Sigmoid colon (tissue), 7 donors: Measurements from ENCODE around the gene ANKHD1. TPM values are rescaled to one million over a fixed set of nuclear protein-coding genes. Genes with fewer than 3 reads are reported as not detected.

Experiments
- DNase-seq: peaks from one replicate; pipeline ENCODE4 v3.0.0-alpha.2; 2019
- H3K27ac ChIP-seq, 4 donors: fragments of 200-600 bp; sonication (generic); one replicate each; pipeline ENCODE4 v1.5.1; 2016 to 2019; ENCODE audit warnings: mild to moderate bottlenecking in 1 of 4
- H3K27me3 ChIP-seq, 3 donors: fragments of 200-600 bp; sonication (generic); one replicate each; pipeline ENCODE4 v1.5.1; 2019; ENCODE audit warnings: mild to moderate bottlenecking in 1 of 3
- H3K36me3 ChIP-seq, 4 donors: fragments of 200-600 bp; sonication (generic); one replicate each; pipeline ENCODE4 v1.5.1; 2016 to 2019
- H3K4me1 ChIP-seq, 4 donors: fragments of 200-600 bp; sonication (generic); one replicate each; pipeline ENCODE4 v1.5.1; 2017 to 2019
- H3K4me3 ChIP-seq, 4 donors: fragments of 200-600 bp; sonication (generic); one replicate each; pipeline ENCODE4 v1.5.1; 2017 to 2019; ENCODE audit warnings: mild to moderate bottlenecking in 2 of 4, moderate library complexity in 1 of 4
- H3K9me3 ChIP-seq, 4 donors: fragments of 200-600 bp in 3 of 4; sonication (generic) in 3 of 4; one replicate each; pipeline versions ENCODE4 v1.5.1 to v1.6.1; 2013 to 2019
- EP300 ChIP-seq, 4 donors: sonication (generic); formaldehyde crosslinking; IDR thresholded peaks; one replicate each; pipeline ENCODE4 v1.6.1; 2017; ENCODE audit warnings: antibody characterized with exemption in 4 of 4
- POLR2A ChIP-seq, 2 donors: fragments of 450-650 bp; IDR thresholded peaks; one replicate each; pipeline ENCODE4 v1.6.1; 2016; ENCODE audit warnings: antibody characterized with exemption in 2 of 2, mild to moderate bottlenecking in 2 of 2, moderate library complexity in 2 of 2
- POLR2AphosphoS5 ChIP-seq, 4 donors: sonication (generic); formaldehyde crosslinking; IDR thresholded peaks; one replicate each; pipeline ENCODE4 v1.6.1; 2017; ENCODE audit warnings: antibody characterized with exemption in 4 of 4
- WGBS, 2 donors: extraction: QIAGEN DNeasy Blood & Tissue Kit; methylation state at CpG; one replicate each; pipeline ENCODE4 v1.1.7; 2013; 5-methylcytosine and 5-hydroxymethylcytosine counted together
- intact Hi-C: fragments of 100-400 bp; cut with DNase I; formaldehyde crosslinking; loops from one replicate; pipeline ENCODE4 v1.15.1; 2023
- polyA plus RNA-seq, 3 donors: library from polyadenylated mRNA; stranded (reverse); fragments of 200-250 nt; gene quantifications; one replicate each; pipeline ENCODE4 v1.2.3, GENCODE V29; 2013
- total RNA-seq, 4 donors: library from RNA; depleted of rRNA; stranded (reverse); fragments of >200 nt; gene quantifications; one replicate each; pipeline ENCODE4 v1.1.0, GENCODE V29; 2016
- TF ChIP-seq, protein P1 (sequence below), 4 experiments: fragments of 450-650 bp in 3 of 4; fragments of 200-600 bp in 1 of 4; IDR thresholded peaks; one replicate each; pipeline ENCODE4 v1.5.1; 2016 to 2019; ENCODE audit warnings: antibody characterized with exemption in 4 of 4, mild to moderate bottlenecking in 3 of 4, moderate library complexity in 2 of 4
- donor health status: healthy with polysubstance abuse.
- donor health status: Bipolar disorder and iron deficiency.
- donor health status: healthy.

Gene ANKHD1
- total and polyA plus RNA-seq, 7 donors: 25.8 to 109 (median 93.5) TPM

DNA sequence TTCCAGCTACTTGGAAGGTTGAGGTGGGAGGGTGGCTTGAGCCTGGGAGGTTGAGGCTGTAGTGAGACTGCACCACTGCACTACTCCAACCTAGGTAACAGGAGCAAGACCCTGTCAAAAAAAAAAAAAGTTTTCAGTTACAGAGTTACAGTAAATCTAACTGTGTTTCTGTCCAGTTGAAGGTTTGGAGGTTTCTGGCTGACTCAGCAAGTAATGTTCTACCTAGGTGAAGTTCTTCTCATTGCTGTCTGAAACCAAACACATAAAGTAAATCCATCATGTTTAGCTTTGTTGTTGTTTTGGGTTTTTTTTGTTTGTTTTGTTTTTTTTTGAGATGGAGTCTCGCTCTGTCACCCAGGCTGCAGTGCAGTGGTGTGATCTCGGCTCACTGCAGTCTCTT, 7.9 kb upstream of the ANKHD1 start:
- H3K4me1 ChIP-seq: no peaks in the 10 kb centered on the region
- no peak for DNase-seq
- WGBS, 2 donors: 98 to 99% methylated on average over 2 of the region's 2 CpGs
- no peak overlapping the region for H3K27ac ChIP-seq
- no peak overlapping the region for H3K4me3 ChIP-seq
- H3K36me3 ChIP-seq: no peaks in the 10 kb centered on the region
- TF ChIP-seq POLR2A (IDR thresholded peaks at IDR 0.05) (no peak), POLR2AphosphoS5 (IDR thresholded peaks at IDR 0.05) (no peak), EP300 (IDR thresholded peaks at IDR 0.05) (no peak)
- TF ChIP-seq, protein P1, sequence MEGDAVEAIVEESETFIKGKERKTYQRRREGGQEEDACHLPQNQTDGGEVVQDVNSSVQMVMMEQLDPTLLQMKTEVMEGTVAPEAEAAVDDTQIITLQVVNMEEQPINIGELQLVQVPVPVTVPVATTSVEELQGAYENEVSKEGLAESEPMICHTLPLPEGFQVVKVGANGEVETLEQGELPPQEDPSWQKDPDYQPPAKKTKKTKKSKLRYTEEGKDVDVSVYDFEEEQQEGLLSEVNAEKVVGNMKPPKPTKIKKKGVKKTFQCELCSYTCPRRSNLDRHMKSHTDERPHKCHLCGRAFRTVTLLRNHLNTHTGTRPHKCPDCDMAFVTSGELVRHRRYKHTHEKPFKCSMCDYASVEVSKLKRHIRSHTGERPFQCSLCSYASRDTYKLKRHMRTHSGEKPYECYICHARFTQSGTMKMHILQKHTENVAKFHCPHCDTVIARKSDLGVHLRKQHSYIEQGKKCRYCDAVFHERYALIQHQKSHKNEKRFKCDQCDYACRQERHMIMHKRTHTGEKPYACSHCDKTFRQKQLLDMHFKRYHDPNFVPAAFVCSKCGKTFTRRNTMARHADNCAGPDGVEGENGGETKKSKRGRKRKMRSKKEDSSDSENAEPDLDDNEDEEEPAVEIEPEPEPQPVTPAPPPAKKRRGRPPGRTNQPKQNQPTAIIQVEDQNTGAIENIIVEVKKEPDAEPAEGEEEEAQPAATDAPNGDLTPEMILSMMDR (IDR thresholded peaks at IDR 0.05): no peak
- intact Hi-C loops: no loop called here
- no peaks in the 10 kb centered on the region for H3K27me3 ChIP-seq
- no peaks in the 10 kb centered on the region for H3K9me3 ChIP-seq

- TF ChIP-seq EP300 (IDR thresholded peaks at IDR 0.05): no peak
- TF ChIP-seq, protein P1 (IDR thresholded peaks at IDR 0.05): no peak
- TF ChIP-seq POLR2AphosphoS5 (IDR thresholded peaks at IDR 0.05): no peak
- no peak for TF ChIP-seq POLR2A (IDR thresholded peaks at IDR 0.05)
- Histone ChIP-seq H3K27ac (no peak overlapping the region), H3K27me3 (no peaks in the 10 kb centered on the region), H3K36me3 (no peaks in the 10 kb centered on the region), H3K4me3 (no peak overlapping the region), H3K9me3 (no peaks in the 10 kb centered on the region), H3K4me1 (peaks cover 0 to 22% (median 16%) of the 10 kb centered on the region in 4 donors)
- DNase-seq: no peak
- intact Hi-C loops: no loop called here
These were observed 3.2 kb upstream of the ANKHD1 start for GRCh38 chr5:140398379-140398811.

- H3K36me3 ChIP-seq: no peaks in the 10 kb centered on the region
- H3K4me3 ChIP-seq: peak overlapping the region; percentile 67 to 94 (median 82)
- no peak for DNase-seq
- intact Hi-C loops: loop anchor here (5.0 kb wide), 3 partner anchors 147 to 292 kb away; partner anchors contain the start of genes EIF4EBP3, HARS1, HARS2 and IK
- peak overlapping the region; percentile 86 to 96 (median 96) for H3K27ac ChIP-seq
- 31 to 44% methylated on average over 25 of the region's 25 CpGs for WGBS, 2 donors
- TF ChIP-seq, protein P1 (IDR thresholded peaks at IDR 0.05): no peak
- TF ChIP-seq POLR2AphosphoS5 (IDR thresholded peaks at IDR 0.05) (no peak), POLR2A (IDR thresholded peaks at IDR 0.05) (no peak), EP300 (IDR thresholded peaks at IDR 0.05) (no peak)
- H3K27me3 ChIP-seq: no peaks in the 10 kb centered on the region
- H3K4me1 ChIP-seq: peaks cover 0 to 39% (median 33%) of the 10 kb centered on the region in 4 donors
- H3K9me3 ChIP-seq: no peaks in the 10 kb centered on the region
These were observed 1.5 kb upstream of the ANKHD1 start for GRCh38 chr5:140399979-140400729.

- peak overlapping the region; percentile 86 to 96 (median 96) for H3K27ac ChIP-seq
- peaks cover 0 to 44% (median 40%) of the 10 kb centered on the region in 4 donors for H3K4me1 ChIP-seq
- intact Hi-C loops: loop anchor here (5.0 kb wide), 3 partner anchors 146 to 291 kb away; partner anchors contain the start of genes EIF4EBP3, HARS1, HARS2 and IK
- TF ChIP-seq, protein P1 (IDR thresholded peaks at IDR 0.05): no peak
- TF ChIP-seq POLR2AphosphoS5 (IDR thresholded peaks at IDR 0.05) (peak; percentile 35 to 66 (median 60)), POLR2A (IDR thresholded peaks at IDR 0.05) (peak in 1 of 2 donors; percentile 29), EP300 (IDR thresholded peaks at IDR 0.05) (no peak)
- H3K36me3 ChIP-seq: peaks cover 0 to 2% (median 0%) of the 10 kb centered on the region in 4 donors
- no peaks in the 10 kb centered on the region for H3K9me3 ChIP-seq
- DNase-seq: peak; percentile 96
- H3K4me3 ChIP-seq: peak overlapping the region; percentile 67 to 94 (median 82)
- H3K27me3 ChIP-seq: no peaks in the 10 kb centered on the region
- 0 to 1% methylated on average over 54 of the region's 54 CpGs for WGBS, 2 donors
These were observed 787 bp upstream of the ANKHD1 start for GRCh38 chr5:140400730-140401361.
